GM19468 (cell line): ENCODE measurements around the gene GNG12.
"Not testable (repeated sequence)": the region's sequence is repeated elsewhere in the genome, so short reads cannot be mapped to it uniquely, and the experiment has no call there.

Source experiments
- ATAC-seq: cut with Tn5 transposase; IDR thresholded peaks from one replicate; pipeline ENCODE4 v1.9.1; 2021; ENCODE audit warnings: mild to moderate bottlenecking, moderate library complexity, moderate number of reproducible peaks; ENCODE audit not compliant: unreplicated experiment; ENCODE audit errors: extremely low read depth

The GNG12 gene

DNA sequence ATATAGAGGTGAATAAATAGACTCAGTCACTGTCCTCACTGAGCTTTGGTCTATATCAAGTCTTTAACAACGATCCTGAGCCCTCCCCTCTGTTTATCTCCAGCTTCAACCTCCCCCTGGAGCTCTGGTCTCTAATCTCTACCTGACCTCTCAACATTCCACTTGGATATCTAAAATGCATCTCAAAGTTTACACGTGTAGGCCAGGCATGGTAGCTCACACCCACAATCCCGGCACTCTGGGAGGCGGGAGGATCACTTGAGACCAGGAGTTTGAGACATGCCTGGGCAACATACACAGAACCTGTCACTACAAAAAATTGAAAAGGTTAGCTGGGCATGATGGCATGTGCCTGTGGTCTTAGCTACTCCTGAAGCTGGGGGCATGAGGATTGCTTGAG, 94.9 kb downstream of the GNG12 start:
- no peak for ATAC-seq

- ATAC-seq: no peak
These were observed 95.4 kb downstream of the GNG12 start for GRCh38 chr1:67737875-67738274.

DNA sequence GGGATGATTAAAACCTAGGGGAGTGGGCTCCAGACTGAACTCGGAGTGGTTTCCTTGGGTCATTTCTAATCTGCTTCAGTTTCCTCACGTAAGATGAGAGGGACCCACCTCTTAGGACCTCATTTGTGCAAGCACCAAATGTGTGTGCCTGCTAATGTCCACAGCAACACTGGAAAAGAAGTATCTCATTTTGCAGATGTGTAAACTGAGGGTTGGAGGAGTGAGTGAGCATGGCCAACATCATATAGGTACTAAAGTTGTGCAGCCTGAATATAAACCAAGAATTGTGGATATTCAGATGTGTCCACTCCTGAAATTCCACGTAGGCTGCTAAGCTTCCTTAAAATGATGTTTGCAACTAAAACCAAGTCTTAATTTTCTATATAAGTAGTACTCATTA, 96.5 kb downstream of the GNG12 start:
- no peak for ATAC-seq

DNA sequence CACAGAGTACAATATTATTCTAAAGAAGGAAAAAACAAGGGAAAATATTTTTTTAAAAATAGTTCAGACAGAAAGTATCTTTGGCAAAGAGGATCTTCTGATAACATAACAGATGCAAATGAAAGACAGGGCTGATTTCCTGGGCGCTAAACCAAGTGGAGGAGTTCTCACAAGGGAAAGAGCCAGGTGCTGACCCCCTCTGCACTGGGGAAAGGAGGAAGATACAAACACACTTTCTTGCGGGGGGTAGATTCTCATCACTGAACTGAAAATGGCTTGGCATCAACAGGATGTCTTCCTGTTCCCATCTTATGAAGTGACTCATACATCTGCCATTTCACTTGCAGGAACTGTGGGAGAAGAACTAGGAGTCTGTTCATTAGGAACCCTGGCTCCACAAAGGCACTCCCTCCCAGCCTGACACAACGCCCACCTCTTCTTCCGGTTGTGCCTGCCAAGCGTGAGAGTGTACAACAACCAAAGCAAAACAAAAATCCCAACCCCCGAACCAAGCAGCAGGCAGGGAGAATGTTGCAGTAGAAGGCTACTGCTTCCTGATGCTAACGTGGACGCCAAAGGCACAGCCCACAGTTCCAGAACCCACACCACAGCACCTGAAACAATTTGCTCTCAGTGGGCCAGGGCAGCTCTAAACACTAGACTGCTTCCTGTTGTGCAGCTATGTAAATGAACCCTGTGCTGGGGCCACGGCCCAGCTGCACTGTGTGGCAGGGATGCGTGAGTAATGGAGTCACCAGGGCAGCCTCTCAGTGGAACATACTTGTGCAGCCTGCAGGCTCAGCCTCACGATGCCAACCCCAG, 97.2 kb downstream of the GNG12 start:
- peak; percentile 97 for ATAC-seq

GRCh38 chr1:67735206-67735605, 98.1 kb downstream of the GNG12 start:
- ATAC-seq: no peak

DNA sequence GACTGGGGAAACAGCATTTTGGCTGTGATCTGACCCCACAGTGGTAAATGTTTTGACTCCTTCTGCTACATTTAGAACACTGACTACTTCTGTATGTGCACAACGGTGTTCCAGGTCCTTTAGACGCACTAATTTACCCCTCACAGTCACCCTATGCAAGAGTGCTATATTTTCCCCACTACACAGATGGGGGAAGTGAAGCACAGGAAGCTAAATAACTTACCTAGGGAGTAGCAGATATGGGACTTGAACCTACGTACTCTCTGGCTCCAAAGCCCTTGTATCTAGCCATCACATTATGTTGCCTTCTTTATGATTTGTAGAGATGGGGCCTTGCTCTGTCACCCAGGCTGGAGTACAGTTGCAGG, 99.0 kb downstream of the GNG12 start:
- no peak for ATAC-seq

DNA sequence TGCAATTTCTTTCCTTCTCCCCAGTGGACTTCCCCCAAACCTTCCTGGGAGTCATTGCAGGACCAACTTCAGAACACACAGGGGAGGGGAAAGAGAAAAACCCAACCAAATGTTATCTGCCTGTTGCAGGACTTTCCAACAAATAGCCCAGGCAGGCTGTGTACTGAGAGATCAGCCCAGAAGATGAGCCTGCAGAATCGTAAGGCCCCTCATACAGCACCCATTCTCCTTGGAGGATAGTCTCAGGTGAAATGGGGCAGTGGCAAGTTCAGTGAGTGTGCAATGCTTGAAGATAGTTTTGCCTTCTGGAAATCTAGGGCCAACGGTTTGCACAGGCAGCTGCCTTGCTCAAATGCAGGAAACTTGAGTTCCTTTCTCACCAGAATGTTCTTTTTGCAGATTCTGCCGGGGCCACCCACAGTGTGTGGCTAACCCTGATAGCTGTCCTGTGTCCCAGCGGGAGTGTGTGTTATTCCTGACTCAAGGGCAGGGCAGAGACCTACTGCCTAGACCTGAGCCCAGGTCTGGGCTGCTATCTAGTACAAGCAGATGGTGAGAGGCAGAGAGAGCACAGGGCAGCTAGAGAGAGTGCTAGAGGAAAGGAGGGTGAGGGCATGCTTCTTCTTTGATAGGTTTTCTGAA, 99.5 kb downstream of the GNG12 start:
- ATAC-seq: no peak

DNA sequence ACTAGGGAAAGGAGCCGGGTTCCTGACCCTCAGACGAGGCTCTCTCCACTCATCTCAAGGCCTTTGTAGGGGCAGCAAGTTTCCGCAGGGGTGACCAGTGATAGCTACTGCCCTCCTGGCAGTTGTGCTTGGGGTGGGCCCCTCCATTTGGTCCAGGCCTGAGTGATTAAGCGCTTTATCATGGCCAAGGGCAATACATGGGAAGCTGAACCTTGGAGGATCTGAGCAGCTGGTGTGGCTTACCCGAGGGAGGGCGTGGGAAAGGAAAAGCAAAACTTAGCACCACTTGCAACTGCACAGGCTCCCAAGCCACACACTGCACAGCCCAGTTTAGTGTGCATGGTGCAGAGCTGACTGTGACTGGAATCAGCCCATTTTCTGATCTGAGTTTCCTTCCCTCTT, 100.5 kb downstream of the GNG12 start:
- no peak for ATAC-seq

GRCh38 chr1:67731322-67731721, 101.9 kb downstream of the GNG12 start:
- no peak for ATAC-seq

DNA sequence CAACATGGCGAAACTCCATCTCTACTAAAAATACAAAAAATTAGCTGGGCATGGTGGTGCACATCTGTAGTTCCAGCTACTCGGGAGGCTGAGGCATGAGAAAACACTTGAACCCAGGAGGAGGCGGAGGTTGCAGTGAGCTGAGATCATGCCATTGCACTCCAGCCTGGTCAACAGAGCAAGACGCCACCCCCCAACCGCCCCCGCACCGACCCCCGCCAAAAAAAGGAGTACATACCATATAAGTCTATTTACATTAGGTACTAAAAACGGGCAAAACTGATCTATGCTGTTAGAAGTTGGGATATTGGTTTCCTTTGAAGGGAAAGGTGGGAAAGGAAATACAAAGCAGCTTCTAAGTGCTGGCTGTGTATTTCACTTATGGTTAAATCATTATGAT, 103.0 kb downstream of the GNG12 start:
- ATAC-seq: not testable (repeated sequence)

- no peak for ATAC-seq
These were observed 103.4 kb downstream of the GNG12 start for GRCh38 chr1:67729872-67730271.

- ATAC-seq: no peak
These were observed 107.0 kb downstream of the GNG12 start for GRCh38 chr1:67726224-67726623.

- ATAC-seq: no peak
These were observed 108.2 kb downstream of the GNG12 start for GRCh38 chr1:67724928-67725560.

- ATAC-seq: no peak
These were observed 109.6 kb downstream of the GNG12 start for GRCh38 chr1:67723620-67724019.

DNA sequence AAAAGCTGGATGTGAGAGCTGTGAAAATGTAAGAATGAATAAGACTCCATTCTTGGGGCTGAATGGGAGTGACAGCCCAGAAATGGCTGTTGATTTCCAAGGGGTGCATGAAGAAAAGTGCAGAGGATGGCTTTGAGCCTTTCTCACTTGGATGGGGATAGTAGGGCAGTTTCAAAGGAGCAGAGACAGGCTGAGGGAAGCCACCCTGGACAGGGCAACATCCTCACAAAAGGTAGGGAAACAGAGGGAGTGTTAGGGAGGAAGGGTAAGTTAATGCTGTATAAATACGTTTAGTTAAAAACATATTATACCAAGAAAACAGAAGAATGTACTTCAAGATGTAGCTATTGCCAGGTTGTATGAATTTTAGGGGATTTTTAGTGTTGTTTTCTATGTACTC, 110.1 kb downstream of the GNG12 start:
- no peak for ATAC-seq

GRCh38 chr1:67722292-67722944, 110.8 kb downstream of the GNG12 start:
- no peak for ATAC-seq

DNA sequence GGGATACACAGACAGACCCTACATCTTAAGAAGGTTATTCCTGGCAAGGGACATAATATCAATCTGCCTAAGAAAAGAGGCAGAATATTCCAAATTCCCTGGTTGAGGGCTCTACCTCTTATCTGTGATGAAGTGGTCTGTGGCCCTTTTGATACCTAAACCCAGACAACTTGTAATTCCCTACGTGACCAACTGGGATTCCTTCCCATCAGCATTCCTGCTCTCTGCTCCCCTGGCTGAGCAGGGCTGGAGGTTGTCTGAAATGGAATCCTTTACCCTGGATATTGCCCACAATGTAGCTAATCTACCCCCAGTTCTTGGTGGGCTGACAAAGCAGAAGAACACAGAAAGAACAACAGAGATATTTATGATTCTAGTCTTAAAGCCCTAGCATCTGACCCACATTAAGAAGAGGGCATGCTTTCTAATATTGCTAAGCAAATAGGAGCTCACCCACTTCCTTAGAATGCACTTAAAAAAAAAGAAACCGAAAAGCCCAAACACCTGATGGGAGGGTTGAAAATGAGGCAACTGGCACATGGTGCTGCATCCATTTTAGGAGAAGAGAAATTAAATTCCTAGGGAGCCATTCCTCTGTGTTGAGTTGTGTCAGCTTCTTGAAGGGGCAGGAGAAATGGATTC, 111.5 kb downstream of the GNG12 start:
- peak; percentile 55 for ATAC-seq

- no peak for ATAC-seq
These were observed 112.2 kb downstream of the GNG12 start for GRCh38 chr1:67721112-67721511.

DNA sequence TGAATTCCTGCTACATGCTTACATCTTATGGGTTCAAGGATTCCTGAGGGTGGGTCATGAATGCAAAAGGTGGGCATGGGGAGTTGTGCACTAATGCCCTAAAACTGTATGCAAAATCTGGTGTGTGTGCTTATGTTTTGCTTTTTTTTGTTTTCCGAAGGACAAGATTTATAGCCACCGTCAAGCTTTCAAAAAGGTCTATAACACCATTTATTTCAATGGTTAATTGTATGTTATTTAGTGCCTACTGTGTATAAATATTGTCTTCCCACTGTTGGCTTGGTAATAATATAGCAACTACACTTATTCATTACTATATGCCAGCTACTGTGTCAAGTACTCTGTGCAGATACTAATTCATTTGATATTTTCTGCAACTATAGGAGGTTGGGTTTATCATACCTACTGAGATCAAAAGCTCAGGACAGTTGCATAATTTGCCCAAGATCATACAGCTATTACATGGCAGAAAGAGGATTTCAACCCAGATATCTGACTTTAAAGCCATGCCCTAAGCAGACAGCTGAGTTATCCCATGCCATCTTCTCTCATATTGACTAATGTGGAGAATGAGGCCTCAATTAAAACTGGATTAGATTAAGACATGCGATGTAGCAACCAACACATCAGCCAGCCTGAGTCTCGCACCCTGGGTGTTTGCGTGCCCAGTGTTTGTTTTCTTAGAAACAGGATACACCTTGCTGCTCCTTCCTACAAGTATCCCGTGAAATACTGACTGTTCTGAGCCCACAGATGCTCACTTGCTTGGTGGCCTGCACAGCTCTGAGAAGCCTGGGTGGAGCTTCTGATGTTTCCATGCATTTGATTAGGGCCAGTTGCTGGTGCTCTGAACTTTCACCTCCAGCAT, 113.7 kb downstream of the GNG12 start:
- no peak for ATAC-seq

DNA sequence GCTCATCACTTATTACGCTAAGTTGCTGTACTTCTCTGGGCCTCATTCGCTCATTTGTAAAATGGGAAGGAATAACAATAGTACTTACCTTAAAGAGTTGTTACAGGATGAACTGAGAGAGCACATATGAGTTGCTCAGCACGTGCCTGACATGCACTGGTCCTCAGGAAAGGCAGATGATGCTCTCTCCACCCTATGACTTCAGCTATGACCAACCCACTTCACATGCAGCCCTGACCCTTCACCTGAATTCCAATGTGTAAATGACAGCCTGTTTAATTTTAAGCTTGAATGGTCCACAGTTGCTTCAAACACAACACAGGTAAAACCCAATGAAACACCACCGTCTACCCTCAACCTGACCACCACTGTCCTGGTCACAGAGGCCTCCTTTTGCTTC, 115.4 kb downstream of the GNG12 start:
- no peak for ATAC-seq
